ENCODE results near the gene RSPH10B. TPM values are rescaled to one million over a fixed set of nuclear protein-coding genes. Genes with fewer than 3 reads are reported as not detected.
"Not testable (repeated sequence)": the region's sequence is repeated elsewhere in the genome, so short reads cannot be mapped to it uniquely, and the experiment has no call there.

The RSPH10B gene
- total RNA-seq (10 to 100 TPM; 19.0 to 53.0 TPM), polyA plus RNA-seq (ENCODE audit: insufficient read depth, low read depth, low replicate concordance) (54.7 TPM)
- long read RNA-seq, donor 1, result 0 reads
- long read RNA-seq, donor 2, result 0 reads

DNA sequence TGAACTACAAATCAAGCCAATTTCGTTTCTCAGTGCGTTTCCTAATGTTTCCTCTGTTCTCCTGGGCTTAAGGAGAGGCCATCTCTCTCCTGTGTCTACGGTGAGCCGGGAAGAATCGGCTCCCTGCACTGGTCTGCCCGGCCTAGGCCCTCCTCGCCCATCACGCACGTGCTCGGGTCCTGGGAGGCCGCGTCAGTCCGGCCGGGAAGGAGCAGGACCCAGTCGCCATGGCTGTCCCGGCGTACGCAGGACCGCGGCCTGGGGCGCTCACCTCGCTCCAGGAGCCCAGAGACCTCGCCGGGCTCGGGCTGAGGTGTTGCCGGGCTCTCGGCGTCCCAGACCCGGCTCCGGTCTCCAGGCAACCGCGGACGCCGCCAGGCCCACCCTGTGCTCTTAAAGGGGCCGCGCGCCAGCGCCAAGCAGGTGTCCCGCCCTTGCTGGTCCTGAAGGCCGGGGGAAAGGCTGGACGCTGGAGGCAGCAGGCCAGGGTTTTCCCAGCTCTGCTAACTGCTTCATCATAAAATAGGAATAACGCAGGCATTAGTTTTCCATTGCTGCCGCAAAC is at the start of gene RSPH10B:
TSS of gene RSPH10B (minus strand) at position 343 of the 565 bp plus-strand sequence. CDS start 3,573 bp downstream, outside the sequence.
- H3K4me3 ChIP-seq; H3K27me3 ChIP-seq; H3K4me1 ChIP-seq; H3K9me3 ChIP-seq; intact Hi-C loops (cut with DNase I; ENCODE audit: low total_unique reads); H3K27ac ChIP-seq; H3K36me3 ChIP-seq (ENCODE audit: low read depth, missing control alignments); DNase-seq: not testable (repeated sequence)
- no CpG with 5 or more reads among the region's 43 CpGs for WGBS, 2 donors

DNA sequence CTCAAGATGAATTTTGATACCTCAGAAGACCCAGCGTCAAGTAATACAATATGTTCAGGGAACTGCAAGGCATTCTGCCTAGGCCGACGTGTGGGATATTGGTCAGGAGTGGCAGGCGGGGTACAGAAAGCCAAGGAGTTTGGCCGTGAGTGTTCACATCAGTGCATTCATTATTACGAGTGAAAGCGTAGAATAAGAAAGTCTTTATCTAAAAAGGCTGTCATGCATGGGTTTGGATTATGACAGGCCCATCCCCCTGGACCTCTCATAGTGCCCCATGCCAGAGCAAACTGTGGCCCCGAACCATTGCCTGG is 46.1 kb upstream of the RSPH10B start:
- TF ChIP-seq POLR2A (IDR thresholded peaks at IDR 0.05), result no peak
- TF ChIP-seq, protein P1, sequence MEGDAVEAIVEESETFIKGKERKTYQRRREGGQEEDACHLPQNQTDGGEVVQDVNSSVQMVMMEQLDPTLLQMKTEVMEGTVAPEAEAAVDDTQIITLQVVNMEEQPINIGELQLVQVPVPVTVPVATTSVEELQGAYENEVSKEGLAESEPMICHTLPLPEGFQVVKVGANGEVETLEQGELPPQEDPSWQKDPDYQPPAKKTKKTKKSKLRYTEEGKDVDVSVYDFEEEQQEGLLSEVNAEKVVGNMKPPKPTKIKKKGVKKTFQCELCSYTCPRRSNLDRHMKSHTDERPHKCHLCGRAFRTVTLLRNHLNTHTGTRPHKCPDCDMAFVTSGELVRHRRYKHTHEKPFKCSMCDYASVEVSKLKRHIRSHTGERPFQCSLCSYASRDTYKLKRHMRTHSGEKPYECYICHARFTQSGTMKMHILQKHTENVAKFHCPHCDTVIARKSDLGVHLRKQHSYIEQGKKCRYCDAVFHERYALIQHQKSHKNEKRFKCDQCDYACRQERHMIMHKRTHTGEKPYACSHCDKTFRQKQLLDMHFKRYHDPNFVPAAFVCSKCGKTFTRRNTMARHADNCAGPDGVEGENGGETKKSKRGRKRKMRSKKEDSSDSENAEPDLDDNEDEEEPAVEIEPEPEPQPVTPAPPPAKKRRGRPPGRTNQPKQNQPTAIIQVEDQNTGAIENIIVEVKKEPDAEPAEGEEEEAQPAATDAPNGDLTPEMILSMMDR (IDR thresholded peaks at IDR 0.05), result no peak
- WGBS, 2 donors, result 91 to 94% methylated on average over 8 of the region's 8 CpGs
- Histone ChIP-seq H3K4me3 (no peak overlapping the region), H3K27me3 (no peaks in the 10 kb centered on the region), H3K4me1 (peaks cover 7% of the 10 kb centered on the region), H3K9me3 (no peaks in the 10 kb centered on the region), H3K27ac (no peak overlapping the region), H3K36me3 (ENCODE audit: low read depth, missing control alignments) (no peaks in the 10 kb centered on the region)
- intact Hi-C loops (cut with DNase I; ENCODE audit: low total_unique reads), result no loop called here
- DNase-seq, result no peak

DNA sequence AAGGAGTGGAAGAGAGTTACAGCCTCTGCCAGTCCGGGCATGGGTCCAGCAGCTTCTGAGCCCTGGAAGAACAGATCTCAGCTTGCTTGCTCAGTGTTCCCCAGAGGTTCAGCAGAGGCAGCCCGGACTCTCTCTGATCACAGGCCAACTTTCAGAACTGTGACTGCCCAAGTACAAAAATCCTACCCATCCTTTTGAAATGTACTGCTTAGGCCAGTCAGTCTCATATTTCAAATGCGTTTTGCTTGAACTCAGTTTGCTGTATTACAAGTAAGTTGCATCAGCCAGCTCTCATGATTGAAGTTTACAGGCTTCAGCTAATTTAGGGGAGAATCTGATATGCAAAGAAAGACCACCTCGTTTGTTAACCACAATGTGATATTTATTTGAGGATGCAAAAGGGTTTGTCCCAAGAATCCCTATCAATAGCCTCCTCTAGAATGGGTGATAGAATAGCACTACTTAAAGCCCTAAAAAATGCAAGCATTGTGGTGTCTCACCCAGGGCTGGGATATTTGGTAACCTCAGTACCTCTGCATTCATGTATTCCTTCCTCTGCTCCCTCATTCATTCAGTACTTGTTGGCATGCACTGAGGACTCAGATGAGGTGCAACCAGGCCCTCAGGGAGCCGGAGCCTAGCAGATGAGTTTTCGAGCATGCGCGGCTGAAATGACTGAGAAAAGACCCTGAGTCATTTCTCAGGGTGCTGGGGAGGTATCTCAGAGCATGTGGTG is 45.6 kb upstream of the RSPH10B start:
- intact Hi-C loops (cut with DNase I; ENCODE audit: low total_unique reads), result no loop called here
- Histone ChIP-seq H3K36me3 (ENCODE audit: low read depth, missing control alignments) (no peaks in the 10 kb centered on the region), H3K4me3 (no peak overlapping the region), H3K4me1 (peaks cover 7% of the 10 kb centered on the region), H3K27ac (peak overlapping the region in 1 of 2 donors; percentile 38), H3K9me3 (no peaks in the 10 kb centered on the region), H3K27me3 (no peaks in the 10 kb centered on the region)
- peak; percentile 86 for DNase-seq
- 68 to 74% methylated on average over 8 of the region's 8 CpGs for WGBS, 2 donors
- TF ChIP-seq, protein P1 (IDR thresholded peaks at IDR 0.05), result no peak
- TF ChIP-seq POLR2A (IDR thresholded peaks at IDR 0.05), result no peak

DNA sequence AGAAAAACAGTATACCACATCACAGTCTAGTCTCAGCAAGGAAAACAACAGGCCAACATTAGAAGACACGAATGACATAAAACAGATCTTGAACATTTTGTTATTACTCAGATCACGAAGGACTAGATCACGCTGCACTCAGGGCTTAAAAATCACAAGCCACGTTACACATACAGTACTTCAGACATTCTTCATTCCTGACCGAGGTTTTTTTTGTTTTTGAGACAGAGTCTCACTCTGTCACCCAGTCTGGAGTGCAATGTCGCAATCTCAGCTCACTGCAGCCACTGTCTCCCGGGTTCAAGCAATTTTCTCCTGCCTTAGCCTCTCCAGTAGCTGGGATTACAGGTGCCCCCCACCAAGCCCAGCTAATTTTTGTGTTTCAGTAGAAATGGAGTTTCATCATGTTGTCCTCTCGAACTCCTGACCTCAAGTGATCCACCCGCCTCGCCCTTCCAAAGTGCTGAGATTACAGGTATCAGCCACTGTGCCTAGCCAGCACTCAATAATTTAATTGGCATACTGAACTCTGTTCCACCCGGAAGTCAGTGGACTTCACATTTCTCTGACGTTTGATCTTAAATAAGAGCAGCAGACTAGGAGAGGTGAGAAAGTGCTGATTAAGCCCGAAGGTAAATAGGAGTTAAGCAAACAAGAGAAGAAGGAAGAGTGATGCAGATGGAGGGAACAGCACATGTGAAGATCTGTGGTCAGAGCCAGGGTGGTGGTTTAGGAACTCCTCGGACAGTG is 42.0 kb upstream of the RSPH10B start:
- peaks cover 16% of the 10 kb centered on the region for H3K4me1 ChIP-seq
- TF ChIP-seq, protein P1 (IDR thresholded peaks at IDR 0.05), result no peak
- no peak for TF ChIP-seq POLR2A (IDR thresholded peaks at IDR 0.05)
- 88 to 89% methylated on average over 14 of the region's 14 CpGs for WGBS, 2 donors
- H3K4me3 ChIP-seq, result no peak overlapping the region
- no peak for DNase-seq
- H3K9me3 ChIP-seq, result no peaks in the 10 kb centered on the region
- intact Hi-C loops (cut with DNase I; ENCODE audit: low total_unique reads), result no loop called here
- H3K36me3 ChIP-seq (ENCODE audit: low read depth, missing control alignments), result no peaks in the 10 kb centered on the region
- no peak overlapping the region for H3K27ac ChIP-seq
- H3K27me3 ChIP-seq, result no peaks in the 10 kb centered on the region

DNA sequence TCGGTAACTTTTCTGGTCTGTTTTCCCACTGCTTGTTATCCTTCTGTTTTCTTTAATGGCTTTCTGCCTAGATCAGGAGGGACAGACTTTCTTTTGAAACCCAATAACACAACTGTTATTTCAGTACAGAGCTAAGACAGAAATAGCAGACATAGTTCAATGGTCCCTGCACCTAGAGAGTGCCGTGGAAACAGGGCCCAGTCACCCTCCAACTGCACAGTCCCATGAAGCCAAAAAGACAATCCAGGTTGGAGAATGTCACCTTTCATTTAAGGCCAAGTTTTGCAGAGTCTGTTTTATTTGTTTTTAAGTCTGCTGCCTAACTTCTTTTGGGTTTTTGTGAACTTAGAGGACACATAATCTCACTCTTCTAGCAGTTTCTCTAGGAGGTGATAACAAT is 41.1 kb upstream of the RSPH10B start:
- 73 to 93% methylated on average over 2 of the region's 2 CpGs for WGBS, 2 donors
- intact Hi-C loops (cut with DNase I; ENCODE audit: low total_unique reads), result no loop called here

DNA sequence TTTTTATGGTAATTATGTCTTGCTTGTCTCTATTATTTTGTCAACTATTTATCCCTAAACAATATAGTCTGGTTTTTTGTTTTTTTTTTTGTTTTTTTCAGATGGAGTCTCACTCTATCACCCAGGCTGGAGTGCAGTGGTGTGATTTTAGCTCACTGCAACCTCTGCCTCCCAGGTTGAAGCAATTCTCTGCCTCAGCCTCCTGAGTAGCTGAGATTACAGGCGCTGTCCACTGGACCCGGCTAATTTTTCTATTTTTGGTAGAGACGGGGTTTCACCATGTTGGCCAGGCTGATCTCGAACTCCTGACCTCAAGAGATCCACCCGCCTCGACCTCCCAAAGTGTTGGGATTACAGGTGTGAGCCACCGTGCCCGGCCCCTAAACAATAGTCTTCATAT is 39.9 kb upstream of the RSPH10B start:
- H3K36me3 ChIP-seq (ENCODE audit: low read depth, missing control alignments); H3K4me3 ChIP-seq; DNase-seq; intact Hi-C loops (cut with DNase I; ENCODE audit: low total_unique reads); H3K27me3 ChIP-seq; H3K9me3 ChIP-seq: not testable (repeated sequence)
- Histone ChIP-seq H3K4me1 (peaks cover 10% of the 10 kb centered on the region), H3K27ac (peak overlapping the region in 1 of 2 donors; percentile 92)
- 85 to 93% methylated on average over 8 of the region's 8 CpGs for WGBS, 2 donors

More for the DNA sequence above, 41.1 kb upstream of the RSPH10B start:
- no peaks in the 10 kb centered on the region for H3K9me3 ChIP-seq
- DNase-seq, result no peak
- no peaks in the 10 kb centered on the region for H3K36me3 ChIP-seq (ENCODE audit: low read depth, missing control alignments)
- peaks cover 16% of the 10 kb centered on the region for H3K4me1 ChIP-seq
- H3K27me3 ChIP-seq, result no peaks in the 10 kb centered on the region
- H3K27ac ChIP-seq, result no peak overlapping the region
- TF ChIP-seq POLR2A (IDR thresholded peaks at IDR 0.05), result no peak
- TF ChIP-seq, protein P1 (IDR thresholded peaks at IDR 0.05), result no peak
- H3K4me3 ChIP-seq, result no peak overlapping the region
